Activated CD4-positive, alpha-beta memory T cell treated with anti-CD3 and anti-CD28 coated beads, Interleukin-2, amount 10 ng/mL, durations not matched to agents 7 days and 5 days (primary cell): ENCODE data around the gene SMYD2. TPM values are rescaled to one million over a fixed set of nuclear protein-coding genes. Genes with fewer than 3 reads are reported as not detected.

Source experiments
- CTCF ChIA-PET: fragments of 350-600 bp; sonication (Branson Sonifier 250); formaldehyde crosslinking; loops from one replicate; lab custom pipeline; 2021; ENCODE audit warnings: antibody characterized with exemption, inconsistent platforms; lab: Charles Lee
- POLR2A ChIA-PET: fragments of 350-600 bp; sonication (Branson Sonifier 250); formaldehyde crosslinking; loops from one replicate; lab custom pipeline; 2021; ENCODE audit warnings: antibody characterized with exemption; lab: Charles Lee
- DNase-seq: peaks from one replicate; pipeline ENCODE4 v3.0.0-alpha.2; 2020
- H3K27ac Mint-ChIP-seq: one replicate; pipeline ENCODE4 v1.8.0; 2021; ENCODE audit warnings: mild to moderate bottlenecking, mixed read lengths
- H3K27me3 Mint-ChIP-seq: one replicate; pipeline ENCODE4 v1.8.0; 2021; ENCODE audit warnings: mixed read lengths
- H3K36me3 Mint-ChIP-seq: one replicate; pipeline ENCODE4 v1.8.0; 2021; ENCODE audit warnings: low read depth, mixed read lengths
- H3K4me1 Mint-ChIP-seq: one replicate; pipeline ENCODE4 v1.8.0; 2021; ENCODE audit warnings: mixed read lengths
- H3K4me3 Mint-ChIP-seq: one replicate; pipeline ENCODE4 v1.8.0; 2021; ENCODE audit warnings: mild to moderate bottlenecking, mixed read lengths
- H3K9me3 Mint-ChIP-seq: one replicate; pipeline ENCODE4 v1.8.0; 2021; ENCODE audit warnings: mixed read lengths
- total RNA-seq, 2 experiments: library from RNA; stranded (reverse); gene quantifications; one replicate each; pipeline ENCODE4 v1.2.3, GENCODE V29; 2021

The SMYD2 gene
- total RNA-seq, 2 experiments from 2014 or later: 33.8 to 34.9 TPM

DNA sequence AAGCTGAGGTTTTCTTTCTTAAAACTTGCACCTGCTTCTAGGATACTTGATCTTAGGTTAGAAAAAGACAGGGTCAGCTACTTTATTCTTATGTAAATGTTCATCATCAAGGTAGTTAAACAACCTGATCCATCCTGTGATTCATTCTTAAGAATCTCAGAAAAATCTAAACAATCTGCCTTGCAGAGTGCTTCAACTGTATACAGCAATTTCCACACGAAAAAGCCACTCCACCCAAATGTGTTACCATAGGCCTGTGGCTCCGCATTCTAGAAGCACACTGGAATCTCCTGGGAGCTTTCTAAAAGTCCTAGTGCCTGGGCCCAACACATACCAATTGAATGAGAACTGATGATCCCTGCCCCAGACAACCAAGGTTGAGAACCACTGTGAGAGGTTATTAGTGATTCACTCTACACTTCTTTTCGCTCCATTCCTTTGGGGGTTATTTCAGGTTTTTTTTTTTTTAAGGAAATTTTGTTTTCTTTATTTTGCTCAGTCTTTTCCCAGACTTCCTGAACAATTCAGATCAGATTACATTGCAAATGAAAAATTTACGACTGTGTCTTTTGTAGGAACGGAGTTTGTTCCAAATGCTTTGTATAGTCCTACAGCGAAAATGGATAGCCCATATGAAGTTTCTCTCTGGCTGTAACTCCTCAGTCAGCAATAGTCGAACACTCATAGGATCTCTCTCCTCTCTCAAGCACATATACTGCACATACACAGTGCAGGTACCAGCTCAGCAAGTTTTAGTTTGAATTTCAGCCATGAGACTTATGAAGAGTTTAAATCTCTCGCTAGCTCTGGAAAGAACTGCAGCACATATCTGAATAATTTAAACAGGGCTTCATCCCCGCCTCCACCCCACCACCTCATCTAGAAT is 16.1 kb downstream of the SMYD2 start:
- ChIA-PET POLR2A (interaction anchor here (1.0 kb wide), 1 partner anchor 10 kb away, joined by 3 read pairs; no protein-coding TSS in a partner anchor), CTCF (no interaction called here)
- Mint-ChIP-seq H3K36me3 (no peaks in the 10 kb centered on the region), H3K4me3 (no peak overlapping the region), H3K9me3 (no peaks in the 10 kb centered on the region), H3K4me1 (peaks cover 2% of the 10 kb centered on the region), H3K27ac (no peak overlapping the region), H3K27me3 (no peaks in the 10 kb centered on the region)
- no peak for DNase-seq

DNA sequence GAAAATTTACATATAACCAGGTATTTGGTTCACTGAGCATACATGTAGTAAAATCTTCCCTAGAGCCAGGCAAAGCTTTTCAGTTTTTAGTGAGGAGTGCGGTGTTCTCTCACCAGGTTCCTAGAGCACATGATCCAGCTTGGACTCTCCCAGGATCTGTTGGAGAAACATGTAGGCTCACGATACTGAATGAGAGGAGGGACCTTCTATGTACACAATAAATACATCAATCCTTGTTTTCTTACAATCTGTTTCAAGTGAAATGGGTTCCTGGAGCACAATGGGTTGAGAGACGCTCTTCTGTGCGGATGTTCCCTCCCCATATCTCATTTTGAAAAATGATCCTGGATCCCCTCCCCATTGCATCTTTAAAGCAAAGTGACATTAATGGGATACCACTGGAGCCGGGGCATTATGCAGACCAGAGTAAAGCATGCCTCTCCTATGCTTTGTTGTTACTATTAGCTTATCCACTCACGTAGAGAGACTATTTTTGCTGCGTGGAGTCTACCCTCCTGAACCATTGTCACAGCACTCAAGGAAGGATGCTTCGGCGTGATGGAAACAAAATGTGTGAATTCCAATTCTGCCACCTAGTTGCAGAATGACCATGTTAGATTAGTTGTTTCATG is 19.3 kb downstream of the SMYD2 start:
- Mint-ChIP-seq H3K4me3 (no peak overlapping the region), H3K27ac (no peak overlapping the region), H3K4me1 (peaks cover 8% of the 10 kb centered on the region), H3K36me3 (no peaks in the 10 kb centered on the region), H3K27me3 (no peaks in the 10 kb centered on the region), H3K9me3 (no peaks in the 10 kb centered on the region)
- CTCF ChIA-PET: interaction anchor here (1.6 to 6.0 kb wide), 2 partner anchors 30 to 39 kb away, joined by 6 to 35 read pairs; no protein-coding TSS in a partner anchor
- DNase-seq: no peak
- POLR2A ChIA-PET: no interaction called here

DNA sequence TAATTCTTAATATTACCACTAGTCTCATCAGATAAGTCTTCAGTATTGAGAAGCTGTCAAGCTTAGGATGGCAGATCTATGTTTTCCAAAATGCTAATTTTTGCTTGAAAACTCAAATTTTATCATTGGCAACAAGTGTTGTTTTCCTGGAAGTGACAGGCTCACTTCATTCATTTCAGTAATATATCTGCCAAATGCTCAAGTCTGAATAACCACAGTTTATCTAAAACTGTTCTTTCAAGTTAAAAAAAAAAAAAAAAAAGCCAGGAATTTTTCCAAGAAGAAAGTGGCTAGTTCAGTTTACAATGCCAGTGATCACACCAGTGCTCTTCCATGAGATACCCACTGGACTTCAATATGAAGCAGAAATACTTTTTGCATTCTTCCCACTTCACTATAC is 20.6 kb downstream of the SMYD2 start:
- Mint-ChIP-seq H3K4me1 (peaks cover 7% of the 10 kb centered on the region), H3K4me3 (no peak overlapping the region), H3K27me3 (no peaks in the 10 kb centered on the region), H3K36me3 (no peaks in the 10 kb centered on the region), H3K9me3 (no peaks in the 10 kb centered on the region), H3K27ac (no peak overlapping the region)
- POLR2A ChIA-PET: no interaction called here
- DNase-seq: no peak
- CTCF ChIA-PET: interaction anchor here (1.6 to 6.0 kb wide), 2 partner anchors 29 to 40 kb away, joined by 6 to 35 read pairs; no protein-coding TSS in a partner anchor

DNA sequence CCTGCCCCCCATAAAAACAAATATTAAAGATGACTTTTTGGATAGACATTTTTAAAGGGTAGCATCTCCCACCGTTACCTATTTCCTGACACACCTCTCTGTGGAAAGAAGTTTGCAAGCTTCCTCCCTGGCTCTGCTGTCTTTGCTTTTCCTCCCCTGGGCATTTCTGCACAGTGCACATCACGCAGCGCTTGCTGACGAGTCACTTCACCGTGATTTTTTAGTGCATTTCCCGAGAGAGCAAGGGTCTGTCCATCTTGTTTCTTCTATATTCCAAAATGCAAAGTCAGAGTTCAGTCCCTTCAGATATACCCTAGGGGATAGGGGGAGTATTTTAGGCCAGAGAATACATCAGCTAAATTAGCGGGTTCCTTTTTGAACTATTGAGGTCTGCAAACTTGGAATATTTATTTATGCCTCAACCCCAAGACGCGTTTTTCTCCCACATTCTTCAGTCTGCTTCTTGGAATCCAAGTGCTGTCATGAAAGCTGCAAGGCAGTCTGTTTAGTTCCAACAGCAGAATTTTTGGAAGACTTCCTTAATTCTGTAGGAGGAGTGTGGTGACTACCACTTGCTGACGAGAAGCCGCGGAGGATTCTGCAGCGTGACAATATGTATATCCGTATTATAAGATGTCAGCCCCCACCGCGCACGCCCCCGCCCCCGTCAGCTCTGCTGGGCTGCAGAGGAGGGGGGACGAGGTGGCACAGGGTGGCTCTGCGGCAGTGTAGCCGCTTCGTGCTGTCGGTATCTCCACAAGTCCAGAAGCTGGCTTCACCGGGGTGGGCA is 22.4 kb downstream of the SMYD2 start:
- H3K27ac Mint-ChIP-seq: no peak overlapping the region
- no peak for DNase-seq
- peaks cover 2% of the 10 kb centered on the region for H3K36me3 Mint-ChIP-seq
- ChIA-PET POLR2A (no interaction called here), CTCF (interaction anchor here (0.8 to 6.0 kb wide), 4 partner anchors 15 to 42 kb away, joined by 4 to 35 read pairs (median 8); no protein-coding TSS in a partner anchor)
- no peak overlapping the region for H3K4me3 Mint-ChIP-seq
- H3K4me1 Mint-ChIP-seq: peaks cover 8% of the 10 kb centered on the region
- no peaks in the 10 kb centered on the region for H3K9me3 Mint-ChIP-seq
- H3K27me3 Mint-ChIP-seq: no peaks in the 10 kb centered on the region

DNA sequence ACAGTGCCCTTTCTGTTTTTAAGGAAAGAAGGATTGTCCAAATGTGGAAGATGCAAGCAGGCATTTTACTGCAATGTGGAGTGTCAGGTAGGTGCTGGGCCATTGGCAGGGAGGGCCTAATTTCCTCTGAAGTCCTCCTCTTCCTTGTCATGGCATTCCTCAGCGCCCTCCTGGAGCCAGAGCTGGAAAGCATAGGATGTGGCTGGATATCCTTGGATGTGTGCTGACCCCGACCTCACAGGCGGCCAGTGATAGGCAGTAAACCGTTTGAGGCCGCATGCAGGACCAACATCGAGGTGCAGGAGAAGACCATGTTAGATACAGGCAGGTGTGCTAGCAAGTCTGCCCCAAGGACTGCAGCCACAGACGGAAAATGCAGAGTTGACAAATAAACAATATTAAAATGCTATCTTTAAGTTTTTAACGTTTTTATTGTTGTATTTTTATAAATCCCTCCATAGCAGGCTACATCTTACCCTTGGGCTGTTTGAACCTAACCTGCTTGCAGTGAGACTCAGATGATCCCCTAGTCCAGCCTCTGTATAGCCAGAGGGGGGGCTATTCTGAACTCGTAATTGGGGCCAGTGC is 24.3 kb downstream of the SMYD2 start:
- peaks cover 2% of the 10 kb centered on the region for H3K36me3 Mint-ChIP-seq
- ChIA-PET CTCF (interaction anchor here (1.4 to 6.0 kb wide), 2 partner anchors 13 to 25 kb away, joined by 6 to 35 read pairs; no protein-coding TSS in a partner anchor), POLR2A (no interaction called here)
- H3K27me3 Mint-ChIP-seq: no peaks in the 10 kb centered on the region
- H3K27ac Mint-ChIP-seq: no peak overlapping the region
- no peaks in the 10 kb centered on the region for H3K9me3 Mint-ChIP-seq
- peaks cover 20% of the 10 kb centered on the region for H3K4me1 Mint-ChIP-seq
- H3K4me3 Mint-ChIP-seq: no peak overlapping the region
- DNase-seq: no peak

DNA sequence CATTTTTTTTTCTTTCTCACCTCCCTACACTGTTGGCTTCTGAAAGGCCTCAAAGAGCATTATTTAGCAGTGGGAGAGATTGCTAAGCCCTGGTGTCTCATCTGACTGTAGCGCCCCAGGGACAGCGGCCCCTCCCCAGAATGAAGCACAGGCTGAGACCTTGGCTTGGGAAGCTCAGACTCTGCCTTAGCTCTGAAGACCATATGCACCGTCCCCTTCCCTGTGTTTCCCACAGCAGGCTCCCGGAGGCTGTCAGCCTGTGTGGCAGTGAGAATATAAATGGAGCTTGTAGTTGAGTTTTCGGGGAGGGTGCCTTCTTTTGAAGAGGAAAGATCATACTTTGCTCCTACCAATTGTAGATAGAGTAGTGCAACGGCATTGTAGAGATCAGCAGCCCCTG is 25.3 kb downstream of the SMYD2 start:
- Mint-ChIP-seq H3K36me3 (peaks cover 2% of the 10 kb centered on the region), H3K9me3 (no peaks in the 10 kb centered on the region), H3K4me3 (no peak overlapping the region), H3K27ac (no peak overlapping the region), H3K27me3 (no peaks in the 10 kb centered on the region), H3K4me1 (peaks cover 29% of the 10 kb centered on the region)
- ChIA-PET CTCF (interaction anchor here (1.6 kb wide), 1 partner anchor 45 kb away, joined by 8 read pairs; no protein-coding TSS in a partner anchor), POLR2A (interaction anchor here (1.0 kb wide), 1 partner anchor 15 kb away, joined by 3 read pairs; no protein-coding TSS in a partner anchor)
- no peak for DNase-seq

DNA sequence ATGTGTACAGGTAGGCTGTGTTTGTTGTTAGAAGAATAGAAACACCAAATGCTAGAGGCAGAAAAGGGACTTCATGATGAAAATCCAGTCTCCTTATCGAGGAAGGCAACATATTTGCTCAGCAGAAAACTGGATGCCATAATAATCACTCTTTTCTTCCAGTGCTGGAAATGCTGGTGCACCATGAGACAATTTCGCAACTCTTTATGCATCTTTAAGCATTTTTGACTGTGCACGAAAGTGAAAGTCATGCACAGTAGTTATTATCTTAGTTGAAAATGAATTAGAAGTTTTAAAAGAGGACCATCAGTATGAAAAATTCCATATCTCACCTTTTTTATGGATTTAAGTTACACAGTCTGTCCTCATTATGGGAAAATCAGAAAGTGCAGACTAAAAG is 29.1 kb downstream of the SMYD2 start:
- Mint-ChIP-seq H3K27ac (no peak overlapping the region), H3K4me3 (peak overlapping the region; percentile 48), H3K36me3 (peaks cover 6% of the 10 kb centered on the region), H3K27me3 (no peaks in the 10 kb centered on the region), H3K9me3 (no peaks in the 10 kb centered on the region), H3K4me1 (peaks cover 24% of the 10 kb centered on the region)
- POLR2A ChIA-PET: no interaction called here
- CTCF ChIA-PET: no interaction called here
- DNase-seq: no peak

DNA sequence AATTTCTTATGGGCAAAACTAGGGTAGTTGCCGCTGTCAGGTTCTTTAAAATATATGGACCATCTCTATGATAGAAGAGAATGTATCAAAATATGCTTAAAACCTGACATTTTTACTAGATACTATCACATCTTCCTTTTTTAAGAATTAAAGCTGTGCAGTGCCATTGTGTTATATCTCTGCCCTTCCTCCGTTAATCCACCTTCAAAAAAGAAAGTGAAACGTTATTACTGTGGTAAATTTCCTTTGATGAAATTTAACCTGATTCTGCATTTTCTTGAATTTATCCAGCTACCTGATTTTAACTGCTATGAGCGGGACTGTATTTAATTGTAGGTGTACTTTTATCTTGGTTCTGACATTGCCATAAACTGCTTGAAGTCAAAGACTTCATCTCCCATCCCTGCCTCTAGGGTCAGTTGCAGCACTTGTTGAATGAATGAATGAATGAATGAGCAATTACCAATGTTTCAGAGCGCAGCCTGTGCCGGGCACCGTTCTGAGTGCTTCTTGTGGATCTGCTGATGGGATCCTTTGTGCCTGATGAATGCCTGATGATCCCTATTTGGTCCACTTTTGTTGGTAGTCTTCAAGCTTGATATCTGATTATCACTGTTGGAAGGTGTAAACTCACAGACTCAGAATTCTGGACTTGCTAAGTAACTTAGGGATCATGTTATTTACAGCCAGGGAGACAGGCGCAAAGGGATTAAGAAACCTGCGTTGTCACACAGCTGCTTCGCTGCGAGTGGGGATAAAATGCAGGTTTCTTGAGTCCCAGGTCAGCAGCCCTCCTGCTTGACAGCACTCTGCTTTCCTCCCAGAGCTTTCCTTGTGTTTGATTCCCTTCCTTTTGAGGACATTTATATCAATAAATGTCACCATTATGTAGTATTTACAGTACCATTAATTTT is 30.1 kb downstream of the SMYD2 start:
- CTCF ChIA-PET: interaction anchor here (0.9 to 2.7 kb wide), 3 partner anchors 17 to 49 kb away, joined by 5 to 23 read pairs (median 6); no protein-coding TSS in a partner anchor
- no peak overlapping the region for H3K27ac Mint-ChIP-seq
- H3K36me3 Mint-ChIP-seq: peaks cover 12% of the 10 kb centered on the region
- H3K9me3 Mint-ChIP-seq: no peaks in the 10 kb centered on the region
- DNase-seq: no peak
- no peaks in the 10 kb centered on the region for H3K27me3 Mint-ChIP-seq
- POLR2A ChIA-PET: interaction anchor here (0.7 to 3.3 kb wide), 3 partner anchors 31 to 291 kb away, joined by 3 to 14 read pairs (median 4); partner anchors contain the start of gene SMYD2
- peak overlapping the region; percentile 69 for H3K4me3 Mint-ChIP-seq
- H3K4me1 Mint-ChIP-seq: peaks cover 24% of the 10 kb centered on the region

DNA sequence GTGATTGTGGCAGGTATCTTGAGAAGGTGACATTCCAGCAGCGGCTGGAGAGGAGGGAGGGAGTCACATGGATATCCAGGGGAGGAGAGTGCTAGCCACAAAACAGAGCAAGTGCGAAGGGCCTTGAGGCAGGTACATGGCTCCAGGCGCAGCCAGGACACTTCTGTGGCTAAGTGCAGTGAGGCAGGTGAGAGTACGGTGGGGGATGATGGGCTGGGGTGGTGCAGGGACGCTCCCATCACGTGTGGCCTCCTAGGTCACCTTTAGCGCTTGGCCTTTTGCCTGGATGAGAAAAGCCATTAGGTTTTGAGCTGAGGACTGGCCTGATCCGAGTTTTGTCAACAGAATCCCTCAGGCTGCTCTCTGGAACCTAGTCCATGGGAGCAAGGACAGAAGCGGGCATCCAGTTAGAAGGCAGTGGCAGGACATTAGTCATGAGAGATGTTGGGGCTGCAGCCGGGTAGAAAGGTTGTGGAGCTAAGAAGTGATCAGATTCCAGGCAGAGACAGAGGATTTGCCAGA is 31.6 kb downstream of the SMYD2 start:
- peaks cover 18% of the 10 kb centered on the region for H3K36me3 Mint-ChIP-seq
- H3K27me3 Mint-ChIP-seq: no peaks in the 10 kb centered on the region
- peaks cover 24% of the 10 kb centered on the region for H3K4me1 Mint-ChIP-seq
- H3K4me3 Mint-ChIP-seq: no peak overlapping the region
- POLR2A ChIA-PET: interaction anchor here (0.6 to 3.3 kb wide), 2 partner anchors 18 to 32 kb away, joined by 3 to 14 read pairs; partner anchors contain the start of gene SMYD2
- no peak for DNase-seq
- no peaks in the 10 kb centered on the region for H3K9me3 Mint-ChIP-seq
- CTCF ChIA-PET: interaction anchor here (1.2 to 3.6 kb wide), 5 partner anchors 15 to 55 kb away, joined by 3 to 23 read pairs (median 6); no protein-coding TSS in a partner anchor
- H3K27ac Mint-ChIP-seq: no peak overlapping the region

DNA sequence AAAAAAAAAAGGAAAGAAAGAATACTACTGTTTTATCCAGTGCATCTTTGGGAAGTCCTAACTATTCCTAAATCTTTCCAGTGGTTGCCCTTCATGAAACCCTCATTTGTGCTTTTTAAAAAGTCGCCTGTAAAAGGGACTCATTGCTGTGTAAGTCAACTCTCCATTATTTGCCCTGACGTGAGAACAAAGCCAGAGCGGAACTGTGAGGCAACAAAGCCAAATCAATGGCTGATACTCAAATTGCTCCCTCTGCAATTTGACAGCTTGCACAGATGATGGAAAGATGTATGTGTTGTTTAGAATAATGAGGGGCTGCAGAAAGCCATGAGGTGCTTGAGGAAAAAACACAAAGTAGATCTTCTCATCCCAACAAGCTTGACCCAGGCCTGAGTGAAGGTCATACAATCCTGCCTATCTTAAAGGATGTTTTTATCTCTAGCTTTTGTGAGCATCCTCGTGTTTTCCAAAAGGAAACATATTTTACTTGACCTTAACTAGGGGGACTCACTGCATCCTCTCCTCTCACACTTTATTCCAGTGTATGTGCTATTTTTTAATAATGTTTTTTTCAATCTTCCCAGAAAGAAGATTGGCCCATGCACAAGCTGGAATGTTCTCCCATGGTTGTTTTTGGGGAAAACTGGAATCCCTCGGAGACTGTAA is 33.4 kb downstream of the SMYD2 start:
- CTCF ChIA-PET: interaction anchor here (0.6 to 3.6 kb wide), 3 partner anchors 15 to 53 kb away, joined by 3 to 15 read pairs (median 6); no protein-coding TSS in a partner anchor

More for the DNA sequence above, 33.4 kb downstream of the SMYD2 start:
- Mint-ChIP-seq H3K4me3 (no peak overlapping the region), H3K4me1 (peaks cover 23% of the 10 kb centered on the region), H3K27me3 (no peaks in the 10 kb centered on the region), H3K9me3 (no peaks in the 10 kb centered on the region), H3K36me3 (peaks cover 22% of the 10 kb centered on the region), H3K27ac (no peak overlapping the region)
- POLR2A ChIA-PET: interaction anchor here (0.7 kb wide), 1 partner anchor 53 kb away, joined by 3 read pairs; no protein-coding TSS in a partner anchor
- no peak for DNase-seq
